ENCODE measurements around the gene PRKACB. TPM values are rescaled to one million over a fixed set of nuclear protein-coding genes. Genes with fewer than 3 reads are reported as not detected.
"Not testable (repeated sequence)": the region's sequence is repeated elsewhere in the genome, so short reads cannot be mapped to it uniquely, and the experiment has no call there.

Gene PRKACB
- total RNA-seq, 1 donor from 2014 or later, result 849 TPM

DNA sequence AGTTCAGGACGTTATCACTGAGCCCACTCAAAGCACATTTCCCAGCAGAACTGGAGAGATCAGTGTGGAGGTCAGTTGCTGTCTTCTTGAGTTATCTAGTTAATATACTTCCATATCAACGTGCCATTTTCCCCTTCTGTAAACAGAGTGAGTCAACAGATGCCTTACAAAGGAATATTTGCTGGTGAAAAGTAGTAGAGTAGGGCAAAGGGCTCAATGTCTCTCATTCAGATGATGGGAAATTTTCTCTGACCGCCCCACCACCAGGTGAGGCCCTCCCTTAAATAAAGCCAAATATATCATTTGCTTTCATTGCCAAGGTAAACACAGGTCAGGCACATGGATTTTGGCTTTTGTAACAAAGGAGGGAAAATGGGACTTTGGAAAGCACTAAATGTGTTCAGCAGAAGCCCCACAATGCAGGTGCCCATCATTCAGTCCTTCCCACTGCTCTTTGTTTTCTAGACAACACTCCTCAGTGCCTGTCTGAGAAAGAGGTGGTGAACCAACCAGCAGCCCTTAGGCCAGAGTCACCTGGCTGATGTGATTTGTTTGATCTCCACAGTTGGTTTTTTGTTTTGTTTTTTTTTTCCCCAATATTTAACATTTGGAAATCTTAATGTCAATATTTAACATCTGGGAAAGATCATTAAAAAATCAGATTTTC, 116.9 kb downstream of the PRKACB start:
- no peak for FAIRE-seq

GRCh38 chr1:84264961-84265360, 120.9 kb downstream of the PRKACB start:
- DNase-seq (ENCODE audit: low spot score in 2 of 2) (no peak), FAIRE-seq (no peak)

More for the DNA sequence above, 116.9 kb downstream of the PRKACB start:
- no peak for DNase-seq (ENCODE audit: low spot score in 2 of 2)

DNA sequence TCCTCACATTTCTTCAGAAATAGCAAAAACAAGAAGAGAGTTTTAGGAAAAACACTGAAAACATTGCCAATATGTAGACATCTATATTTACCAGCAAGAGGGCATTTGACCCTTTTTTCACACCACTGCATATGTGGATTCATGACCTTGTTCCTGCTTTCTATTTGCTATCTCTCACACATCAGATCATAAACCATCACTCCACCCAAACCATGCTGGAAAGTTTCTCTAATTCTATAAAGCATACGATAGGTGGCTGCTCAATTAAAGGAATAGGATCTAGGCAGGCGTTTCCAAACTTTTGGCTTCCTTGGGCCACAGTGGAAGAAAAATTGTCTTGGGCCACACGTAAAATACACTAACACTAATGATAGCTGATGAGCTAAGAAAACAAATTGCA, 121.8 kb downstream of the PRKACB start:
- DNase-seq (ENCODE audit: low spot score in 2 of 2), result no peak
- FAIRE-seq, result no peak

DNA sequence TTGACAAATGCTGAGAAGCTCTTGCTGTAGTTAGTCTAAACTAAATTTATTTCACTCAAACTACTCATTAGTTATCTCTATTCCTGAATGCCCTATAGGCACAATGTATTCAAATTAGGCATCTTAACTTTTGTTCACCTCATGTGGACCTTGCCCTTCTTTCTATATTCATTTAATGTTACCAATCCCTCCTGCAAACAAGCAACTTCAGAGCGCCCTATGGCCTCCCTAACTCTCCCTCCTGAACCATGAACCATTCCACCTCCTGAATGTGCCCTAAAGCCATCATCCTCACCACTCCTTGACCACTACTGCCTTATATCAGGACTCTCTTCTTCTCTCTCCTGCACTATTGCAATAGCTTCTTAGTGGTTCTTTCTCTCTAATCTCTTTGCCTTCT, 122.7 kb downstream of the PRKACB start:
- FAIRE-seq, result no peak
- no peak for DNase-seq (ENCODE audit: low spot score in 2 of 2)

- DNase-seq (ENCODE audit: low spot score in 2 of 2), result no peak
- no peak for FAIRE-seq
These were observed 123.4 kb downstream of the PRKACB start for GRCh38 chr1:84267476-84267875.

DNA sequence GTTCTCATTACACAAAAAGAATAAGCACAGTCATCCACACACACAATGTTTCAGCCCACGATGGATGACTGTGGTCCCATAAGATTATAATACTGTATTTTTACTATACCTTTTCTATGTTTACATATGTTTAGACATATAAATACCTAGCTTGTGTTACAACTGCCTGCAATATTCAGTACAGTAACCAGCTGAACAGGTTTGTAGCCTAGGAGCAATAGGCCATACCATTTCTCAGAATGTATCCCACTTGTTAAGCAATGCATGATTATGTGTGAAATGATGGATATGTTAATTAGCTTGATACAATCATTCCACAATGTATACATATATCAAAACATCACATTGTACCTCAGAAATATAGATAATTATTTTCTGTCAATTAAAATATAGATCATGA, 124.3 kb downstream of the PRKACB start:
- DNase-seq (ENCODE audit: low spot score in 2 of 2) (no peak), FAIRE-seq (peak; percentile 21)

DNA sequence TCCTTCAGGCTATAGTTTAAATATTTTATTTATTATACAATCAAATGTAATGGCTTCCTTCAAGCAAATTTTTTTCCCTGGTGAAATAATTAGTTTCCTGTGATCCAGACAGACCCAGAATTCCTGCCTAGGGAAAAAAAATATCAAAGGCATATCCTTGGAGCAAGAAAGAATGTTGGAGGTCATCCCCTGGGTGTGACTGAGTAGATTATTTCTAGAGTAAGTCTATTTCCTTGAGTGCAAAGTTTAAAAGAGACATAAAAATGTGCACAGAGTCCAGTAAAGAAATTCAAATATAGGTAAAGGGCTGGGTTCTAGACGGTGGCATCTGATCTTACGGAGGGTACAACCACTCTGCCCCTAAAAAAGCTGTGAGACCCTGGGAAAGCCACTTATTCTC, 125.2 kb downstream of the PRKACB start:
- no peak for FAIRE-seq
- no peak for DNase-seq (ENCODE audit: low spot score in 2 of 2)

GRCh38 chr1:84271441-84272151, 127.5 kb downstream of the PRKACB start:
- DNase-seq (ENCODE audit: low spot score in 2 of 2) (no peak), FAIRE-seq (no peak)

GRCh38 chr1:84272401-84272800, 128.3 kb downstream of the PRKACB start:
- FAIRE-seq (no peak), DNase-seq (ENCODE audit: low spot score in 2 of 2) (no peak)

- DNase-seq (ENCODE audit: low spot score in 2 of 2) (no peak), FAIRE-seq (no peak)
These were observed 133.4 kb downstream of the PRKACB start for GRCh38 chr1:84277343-84278059.

- DNase-seq (ENCODE audit: low spot score in 2 of 2) (no peak), FAIRE-seq (no peak)
These were observed 134.8 kb downstream of the PRKACB start for GRCh38 chr1:84278905-84279304.

DNA sequence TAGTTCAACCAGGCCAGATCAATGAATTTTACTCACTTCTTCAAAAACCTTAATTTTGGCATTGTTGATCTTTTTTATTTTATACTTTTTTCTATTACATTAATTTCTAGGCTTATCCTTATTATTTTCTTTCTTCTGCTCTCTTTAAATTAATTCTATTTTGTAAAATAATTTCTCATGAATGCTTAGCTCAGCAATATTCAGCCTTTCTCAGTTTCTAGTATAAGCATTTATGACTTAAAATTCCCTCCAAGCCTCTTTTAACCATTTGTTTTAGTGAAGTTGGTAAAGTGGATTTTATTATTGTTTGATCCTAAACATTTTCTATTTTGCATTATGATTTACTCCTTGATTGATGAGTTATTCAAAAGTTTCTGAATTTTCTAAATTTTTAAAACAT, 136.8 kb downstream of the PRKACB start:
- DNase-seq (ENCODE audit: low spot score in 2 of 2), result no peak
- no peak for FAIRE-seq

GRCh38 chr1:84282780-84283333, 138.8 kb downstream of the PRKACB start:
- FAIRE-seq, result no peak
- DNase-seq (ENCODE audit: low spot score in 2 of 2), result no peak

DNA sequence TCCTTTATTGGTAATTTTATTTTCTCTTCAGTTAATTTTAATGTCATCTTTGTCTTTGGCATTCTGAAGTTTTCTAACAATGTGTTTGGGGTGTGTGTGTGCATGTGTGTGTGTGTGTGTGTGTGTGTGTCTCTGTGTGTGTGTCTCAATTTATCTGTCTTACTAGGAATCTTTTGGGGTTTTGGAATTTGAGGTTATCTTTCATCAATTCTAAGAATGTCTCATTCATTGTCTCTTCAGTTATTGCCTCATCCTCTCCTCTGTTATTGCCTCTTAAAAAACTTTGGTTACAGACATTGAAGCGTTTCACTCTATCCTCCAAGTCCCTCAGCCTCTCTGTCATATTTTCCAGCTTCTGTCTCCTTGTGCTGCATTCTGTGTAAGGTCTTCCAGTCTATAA, 139.3 kb downstream of the PRKACB start:
- DNase-seq (ENCODE audit: low spot score in 2 of 2) (no peak), FAIRE-seq (no peak)

DNA sequence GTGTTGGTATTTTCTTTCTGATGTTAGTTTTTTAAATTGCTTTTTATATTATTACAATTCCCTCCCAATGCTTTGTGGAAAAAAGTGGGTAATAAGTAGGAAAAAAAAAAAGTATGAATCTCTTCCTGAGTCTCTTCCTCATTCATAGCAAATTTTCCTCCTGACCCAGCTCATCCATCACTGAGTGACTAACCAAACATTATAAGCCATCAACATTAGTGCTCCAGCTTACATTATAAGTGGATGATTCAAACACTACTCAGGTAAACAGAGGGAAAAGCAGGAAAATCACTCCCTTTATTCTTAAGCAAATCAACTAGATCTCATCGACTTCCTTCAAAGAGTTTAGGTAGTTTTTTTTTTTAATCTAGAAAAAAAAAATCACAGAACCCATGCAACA, 142.0 kb downstream of the PRKACB start:
- no peak for FAIRE-seq

DNA sequence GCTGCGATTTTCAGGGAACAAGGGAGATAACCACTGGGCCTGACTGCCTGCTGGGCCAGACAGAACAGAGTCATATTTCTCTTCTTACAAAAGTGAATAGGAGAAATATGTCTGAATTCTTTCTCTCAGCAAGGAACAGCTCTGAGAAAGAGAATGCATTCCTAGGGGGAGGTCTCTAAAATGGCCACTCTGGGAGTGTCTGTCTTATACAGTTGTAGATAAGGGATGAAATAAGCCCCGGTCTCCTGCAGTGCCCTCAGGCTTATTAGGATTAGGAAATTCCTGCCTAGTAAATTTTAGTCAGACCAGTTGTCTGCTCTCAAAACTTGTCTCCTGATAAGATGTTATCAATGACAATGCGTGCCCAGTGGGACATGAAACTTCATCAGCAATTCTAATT, 143.3 kb downstream of the PRKACB start:
- not testable (repeated sequence) for FAIRE-seq

More for the DNA sequence above, 142.0 kb downstream of the PRKACB start:
- no peak for DNase-seq (ENCODE audit: low spot score in 2 of 2)

More for the DNA sequence above, 143.3 kb downstream of the PRKACB start:
- DNase-seq (ENCODE audit: low spot score in 2 of 2), result not testable (repeated sequence)

Small RNAs within 50 kb of the gene (small RNA-seq; reads per million reads assigned to genes)
- gene AL450063.1 (not detected), gene RF00410 (not detected)

Other genes with a start within 250 kb of the PRKACB start
- gene TTLL7, start 145.1 kb upstream of the PRKACB start, total RNA-seq, result 134 TPM
- 5.3 TPM for gene SAMD13, start 157.4 kb downstream of the PRKACB start, total RNA-seq